Left lung (tissue), 10 donors: ENCODE data around the gene MS4A8. TPM values are rescaled to one million over a fixed set of nuclear protein-coding genes. Genes with fewer than 3 reads are reported as not detected.

ENCODE experiments used
- ATAC-seq: fragments of 200-7000 bp; cut with Tn5 transposase; one replicate; pipeline ENCODE4 v1.9.1; 2020; ENCODE audit warnings: moderate library complexity
- DNase-seq, 4 donors: peaks; one replicate each; pipeline ENCODE4 v3.0.0-alpha.2; 2013 to 2020
- H3K27ac ChIP-seq, 2 donors: fragments of 200-600 bp; sonication (generic) in 1 of 2; one replicate each; pipeline versions ENCODE4 v1.5.0 to v1.8.0; 2020 to 2021
- H3K27me3 ChIP-seq, 2 donors: fragments of 200-600 bp; sonication (generic) in 1 of 2; one replicate each; pipeline versions ENCODE4 v1.5.0 to v1.8.0; 2020 to 2021
- H3K36me3 ChIP-seq, 2 donors: fragments of 200-600 bp; sonication (generic) in 1 of 2; one replicate each; pipeline versions ENCODE4 v1.5.0 to v1.8.0; 2020 to 2021
- H3K4me1 ChIP-seq, 2 donors: fragments of 200-600 bp; one replicate each; pipeline ENCODE4 v1.8.0; 2021
- H3K4me3 ChIP-seq, 2 donors: fragments of 200-600 bp; sonication (generic) in 1 of 2; one replicate each; pipeline versions ENCODE4 v1.5.0 to v1.8.0; 2020 to 2021; ENCODE audit warnings: mild to moderate bottlenecking in 1 of 2
- H3K9me3 ChIP-seq, 2 donors: fragments of 200-600 bp; sonication (generic) in 1 of 2; one replicate each; pipeline versions ENCODE4 v1.5.0 to v1.8.0; 2020 to 2021
- intact Hi-C, 2 donors: fragments of 100-400 bp; cut with DNase I; formaldehyde crosslinking; loops; one replicate each; pipeline versions ENCODE4 v1.11.2 to v1.14.2; 2022
- polyA plus RNA-seq, 6 donors: library from polyadenylated mRNA; unstranded; fragments of 120-200 nt; gene quantifications; one replicate each; pipeline ENCODE4 v1.2.1, GENCODE V29; 2013; ENCODE audit not compliant: insufficient read length in 6 of 6
- total RNA-seq, 2 donors: library from RNA; stranded (reverse); fragmentation: NEBNext Ultra II Directional; extraction: Animal tissue kit (Norgen Biotek cat#: 25700); gene quantifications; one replicate each; pipeline ENCODE4 v1.2.1, GENCODE V29; 2021
- TF ChIP-seq, protein P1 (sequence below), 2 donors: fragments of 200-600 bp; sonication (generic) in 1 of 2; IDR thresholded peaks; one replicate each; pipeline versions ENCODE4 v1.5.0 to v1.8.0; 2021; ENCODE audit warnings: antibody characterized with exemption in 2 of 2
- donor health status: DM: no; HTN: yes; CAD: no.
- donor health status: DM: no; HTN: no; CAD: no.

The MS4A8 gene
- total and polyA plus RNA-seq, 8 donors: 4.9 to 18.1 (median 14.2) TPM; not detected in 1

DNA sequence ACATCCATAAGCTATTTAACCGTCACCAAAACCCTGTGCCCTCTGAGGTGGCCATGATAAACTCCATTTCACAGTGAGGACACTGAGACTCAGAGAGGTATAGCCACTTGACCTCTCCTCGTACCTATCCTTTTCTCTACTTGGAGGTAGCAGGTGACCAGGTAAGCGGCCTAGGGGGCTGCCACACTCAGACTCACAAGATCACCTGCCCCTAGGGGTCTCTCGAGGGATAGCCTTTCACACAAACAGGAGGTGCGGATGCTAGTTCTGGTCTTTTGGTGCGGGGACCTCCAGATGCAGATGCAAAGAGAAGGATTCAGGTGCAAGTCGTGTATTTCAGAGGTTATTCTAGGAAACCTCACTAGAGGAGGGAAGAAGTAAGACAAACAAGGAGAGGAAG, 39.7 kb downstream of the MS4A8 start:
- Histone ChIP-seq H3K27ac (no peak overlapping the region), H3K36me3 (no peaks in the 10 kb centered on the region), H3K4me1 (no peaks in the 10 kb centered on the region), H3K4me3 (no peak overlapping the region), H3K9me3 (peaks cover 0 to 4% of the 10 kb centered on the region in 2 donors), H3K27me3 (no peaks in the 10 kb centered on the region)
- no peak for ATAC-seq
- intact Hi-C loops: no loop called here
- TF ChIP-seq, protein P1, sequence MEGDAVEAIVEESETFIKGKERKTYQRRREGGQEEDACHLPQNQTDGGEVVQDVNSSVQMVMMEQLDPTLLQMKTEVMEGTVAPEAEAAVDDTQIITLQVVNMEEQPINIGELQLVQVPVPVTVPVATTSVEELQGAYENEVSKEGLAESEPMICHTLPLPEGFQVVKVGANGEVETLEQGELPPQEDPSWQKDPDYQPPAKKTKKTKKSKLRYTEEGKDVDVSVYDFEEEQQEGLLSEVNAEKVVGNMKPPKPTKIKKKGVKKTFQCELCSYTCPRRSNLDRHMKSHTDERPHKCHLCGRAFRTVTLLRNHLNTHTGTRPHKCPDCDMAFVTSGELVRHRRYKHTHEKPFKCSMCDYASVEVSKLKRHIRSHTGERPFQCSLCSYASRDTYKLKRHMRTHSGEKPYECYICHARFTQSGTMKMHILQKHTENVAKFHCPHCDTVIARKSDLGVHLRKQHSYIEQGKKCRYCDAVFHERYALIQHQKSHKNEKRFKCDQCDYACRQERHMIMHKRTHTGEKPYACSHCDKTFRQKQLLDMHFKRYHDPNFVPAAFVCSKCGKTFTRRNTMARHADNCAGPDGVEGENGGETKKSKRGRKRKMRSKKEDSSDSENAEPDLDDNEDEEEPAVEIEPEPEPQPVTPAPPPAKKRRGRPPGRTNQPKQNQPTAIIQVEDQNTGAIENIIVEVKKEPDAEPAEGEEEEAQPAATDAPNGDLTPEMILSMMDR (IDR thresholded peaks at IDR 0.05): no peak
- no peak for DNase-seq

DNA sequence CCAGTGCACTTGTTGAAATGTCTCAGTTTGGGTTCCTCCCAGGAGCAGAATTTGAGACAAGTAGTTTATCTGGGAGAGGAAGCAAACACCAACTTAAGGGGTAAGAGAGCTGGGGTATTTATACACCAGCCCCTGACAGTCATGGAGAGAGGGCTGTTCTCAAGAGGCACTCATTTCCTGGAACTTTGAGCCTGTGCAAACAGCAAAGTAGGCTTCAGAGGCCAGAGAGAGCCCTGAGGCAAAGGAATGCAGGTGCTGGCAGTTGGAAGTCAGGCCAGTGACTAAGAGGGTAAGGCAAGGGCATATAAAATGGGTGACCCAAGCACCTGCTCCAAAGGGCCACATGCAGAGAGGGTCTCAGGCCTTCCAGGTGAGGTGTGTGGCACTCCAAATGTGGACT, 41.2 kb downstream of the MS4A8 start:
- Histone ChIP-seq H3K4me3 (no peak overlapping the region), H3K27ac (no peak overlapping the region), H3K36me3 (no peaks in the 10 kb centered on the region), H3K4me1 (no peaks in the 10 kb centered on the region), H3K27me3 (no peaks in the 10 kb centered on the region), H3K9me3 (peaks cover 0 to 4% of the 10 kb centered on the region in 2 donors)
- ATAC-seq (peak; percentile 83), DNase-seq (peak in 1 of 4 donors; percentile 43)
- TF ChIP-seq, protein P1 (IDR thresholded peaks at IDR 0.05): no peak
- intact Hi-C loops: no loop called here

DNA sequence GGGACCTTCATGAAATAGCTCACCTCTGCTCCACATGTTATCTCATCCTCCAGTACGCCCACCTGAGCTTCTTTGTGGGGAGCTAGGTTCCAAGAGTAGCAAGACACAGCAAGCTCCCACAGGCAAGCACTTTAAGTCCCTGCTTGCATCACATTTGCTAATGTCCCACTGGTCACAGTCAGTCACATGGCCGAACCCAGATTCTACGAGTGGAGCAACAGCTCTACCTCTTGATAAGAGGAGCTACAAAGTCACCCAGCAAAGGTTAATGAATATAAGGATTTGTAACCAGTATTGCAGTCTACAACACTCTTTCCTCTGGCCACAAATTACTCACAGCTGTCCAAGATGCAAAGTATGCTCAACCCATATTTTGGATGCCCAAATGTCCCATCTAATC, 42.0 kb downstream of the MS4A8 start:
- Histone ChIP-seq H3K27ac (no peak overlapping the region), H3K9me3 (peaks cover 0 to 4% of the 10 kb centered on the region in 2 donors), H3K36me3 (no peaks in the 10 kb centered on the region), H3K27me3 (no peaks in the 10 kb centered on the region), H3K4me1 (no peaks in the 10 kb centered on the region), H3K4me3 (no peak overlapping the region)
- DNase-seq (no peak), ATAC-seq (no peak)
- TF ChIP-seq, protein P1 (IDR thresholded peaks at IDR 0.05): no peak
- intact Hi-C loops: no loop called here

- Histone ChIP-seq H3K4me3 (no peak overlapping the region), H3K4me1 (no peaks in the 10 kb centered on the region), H3K27me3 (no peaks in the 10 kb centered on the region), H3K27ac (no peak overlapping the region), H3K9me3 (peaks cover 0 to 4% of the 10 kb centered on the region in 2 donors), H3K36me3 (no peaks in the 10 kb centered on the region)
- DNase-seq (no peak), ATAC-seq (no peak)
- intact Hi-C loops: no loop called here
- TF ChIP-seq, protein P1 (IDR thresholded peaks at IDR 0.05): no peak
Observed at GRCh38 chr11:60743058-60743457, 43.6 kb downstream of the MS4A8 start.

DNA sequence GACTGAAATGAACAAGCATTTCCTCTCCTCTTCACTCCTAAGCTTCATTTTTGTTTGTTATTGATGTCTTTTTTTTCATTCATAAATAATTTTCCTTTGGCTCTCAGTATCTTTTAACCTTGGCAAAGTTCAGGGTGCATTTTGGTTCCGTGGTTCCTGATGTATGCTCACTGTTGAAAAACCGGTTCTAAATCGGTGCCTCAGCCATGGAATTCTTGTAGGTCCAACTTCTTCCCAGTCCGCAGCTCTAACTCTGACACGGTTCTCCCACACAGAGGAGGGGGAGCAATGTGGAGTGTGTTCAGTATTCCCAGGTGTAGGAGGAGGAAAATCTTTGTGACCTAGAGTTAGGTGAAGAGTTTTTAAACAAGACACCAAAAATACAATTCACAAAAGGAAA, 44.7 kb downstream of the MS4A8 start:
- no peak for ATAC-seq
- Histone ChIP-seq H3K9me3 (peaks cover 0 to 4% of the 10 kb centered on the region in 2 donors), H3K4me3 (no peak overlapping the region), H3K27ac (no peak overlapping the region), H3K27me3 (peaks cover 0 to under 1% of the 10 kb centered on the region in 2 donors), H3K4me1 (no peaks in the 10 kb centered on the region), H3K36me3 (no peaks in the 10 kb centered on the region)
- TF ChIP-seq, protein P1 (IDR thresholded peaks at IDR 0.05): no peak
- no peak for DNase-seq
- intact Hi-C loops: no loop called here
